Kidney (tissue), 14 donors: Measurements from ENCODE around the gene PSME4. TPM values are rescaled to one million over a fixed set of nuclear protein-coding genes. Genes with fewer than 3 reads are reported as not detected.

Source experiments
- DNase-seq, 5 donors: peaks; one replicate each; pipeline ENCODE4 v3.0.0-alpha.2; 2013 to 2020
- FAIRE-seq: peaks from 2 replicates; lab custom pipeline; 2012; peaks lifted over from hg19 to GRCh38; lab: Jason Lieb, UNC
- H3K27ac ChIP-seq, 2 donors: one replicate each; pipeline ENCODE4 v1.7.0; 2013; ENCODE audit warnings: low read depth in 2 of 2, low read length in 2 of 2, inconsistent platforms in 1 of 2
- H3K27me3 ChIP-seq: one replicate; pipeline ENCODE4 v1.7.1; 2013; ENCODE audit warnings: low read length, inconsistent platforms; ENCODE audit not compliant: control insufficient read depth, insufficient read depth
- H3K36me3 ChIP-seq, 3 donors: one replicate each; pipeline versions ENCODE4 v1.7.0 to v1.7.1; 2013; ENCODE audit warnings: low read length in 3 of 3, control low read depth in 1 of 3, inconsistent platforms in 1 of 3; ENCODE audit not compliant: insufficient read depth in 3 of 3, control insufficient read depth in 2 of 3
- H3K4me1 ChIP-seq, 3 donors: one replicate each; pipeline versions ENCODE4 v1.7.0 to v1.7.1; 2013; ENCODE audit warnings: low read length in 3 of 3, inconsistent platforms in 1 of 3, low read depth in 1 of 3; ENCODE audit not compliant: control insufficient read depth in 2 of 3, insufficient read depth in 2 of 3
- H3K4me3 ChIP-seq, 3 donors: one replicate each; pipeline versions ENCODE4 v1.7.0 to v1.8.1; 2013; ENCODE audit warnings: low read length in 3 of 3, control low read depth in 1 of 3, inconsistent platforms in 1 of 3
- H3K9ac ChIP-seq, 3 donors: one replicate each; pipeline versions ENCODE4 v1.7.0 to v1.7.1; 2013; ENCODE audit warnings: low read length in 3 of 3, control low read depth in 1 of 3, inconsistent platforms in 1 of 3
- H3K9me3 ChIP-seq, 3 donors: one replicate each; pipeline versions ENCODE4 v1.7.0 to v1.7.1; 2013; ENCODE audit warnings: low read length in 3 of 3, control low read depth in 1 of 3, inconsistent platforms in 1 of 3; ENCODE audit not compliant: control insufficient read depth in 2 of 3, insufficient read depth in 1 of 3
- CTCF ChIP-seq: IDR thresholded peaks from 3 replicates; pipeline ENCODE4 v1.5.1; 2012; ENCODE audit warnings: mild to moderate bottlenecking, moderate library complexity, borderline replicate concordance; ENCODE audit not compliant: insufficient read depth; ENCODE audit errors: extremely low read depth
- intact Hi-C: fragments of 100-400 bp; cut with DNase I; formaldehyde crosslinking; loops from one replicate; pipeline ENCODE4 v1.11.1; 2022
- polyA plus RNA-seq: library from polyadenylated mRNA; stranded (reverse); fragments of 350-450 nt; fragmentation: Illumina TruSeq; extraction: RNeasy Lipid Tissue Mini Kit (QIAGEN cat#74804); gene quantifications from one replicate; pipeline ENCODE4 v1.2.3, GENCODE V29; 2014; ENCODE audit warnings: low read depth, low replicate concordance; ENCODE audit not compliant: insufficient read depth
- total RNA-seq: library from RNA; stranded (reverse); fragmentation: NEBNext Ultra II Directional; extraction: Animal tissue kit (Norgen Biotek cat#: 25700); gene quantifications from one replicate; pipeline ENCODE4 v1.2.1, GENCODE V29; 2021
- donor health status: control.
- donor health status: control.
- donor health status: control.
- donor health status: control.
- donor health status: control.
- donor health status: DM: yes; HTN: yes; CAD: no.
- donor health status: Normal renal cell carcinoma (clear cell type).

The PSME4 gene
- total and polyA plus RNA-seq, 2 donors from 2014 or later: 23.4 to 41.7 TPM

- H3K4me3 ChIP-seq: no peak overlapping the region
- H3K9ac ChIP-seq: no peak overlapping the region
- TF ChIP-seq CTCF: no peak
- no peaks in the 10 kb centered on the region for H3K27me3 ChIP-seq
- no peaks in the 10 kb centered on the region for H3K9me3 ChIP-seq
- DNase-seq: no peak
- no peak for FAIRE-seq
- H3K36me3 ChIP-seq: peaks cover 0 to 12% (median 9%) of the 10 kb centered on the region in 3 donors
- H3K4me1 ChIP-seq: no peaks in the 10 kb centered on the region
- intact Hi-C loops: no loop called here
- no peak overlapping the region for H3K27ac ChIP-seq
These were observed 105.5 kb downstream of the PSME4 start for GRCh38 chr2:53865264-53865663.

GRCh38 chr2:53863538-53864227, 107.1 kb downstream of the PSME4 start:
- Histone ChIP-seq H3K9ac (no peak overlapping the region), H3K27me3 (no peaks in the 10 kb centered on the region), H3K9me3 (no peaks in the 10 kb centered on the region), H3K4me3 (no peak overlapping the region), H3K27ac (no peak overlapping the region), H3K4me1 (no peaks in the 10 kb centered on the region), H3K36me3 (peaks cover 0 to 8% (median 7%) of the 10 kb centered on the region in 3 donors)
- FAIRE-seq: no peak
- intact Hi-C loops: no loop called here
- DNase-seq: no peak
- TF ChIP-seq CTCF: no peak

- TF ChIP-seq CTCF: no peak
- FAIRE-seq (no peak), DNase-seq (no peak)
- Histone ChIP-seq H3K9me3 (no peaks in the 10 kb centered on the region), H3K4me3 (no peak overlapping the region), H3K27ac (no peak overlapping the region), H3K27me3 (no peaks in the 10 kb centered on the region), H3K36me3 (peaks cover 0 to 6% (median 0%) of the 10 kb centered on the region in 3 donors), H3K9ac (no peak overlapping the region), H3K4me1 (no peaks in the 10 kb centered on the region)
- intact Hi-C loops: no loop called here
These were observed 109.0 kb downstream of the PSME4 start for GRCh38 chr2:53861824-53862223.
